Spinal cord (tissue), 4 donors: ENCODE data around the gene HES3. TPM values are rescaled to one million over a fixed set of nuclear protein-coding genes. Genes with fewer than 3 reads are reported as not detected.

Source experiments
- polyA plus RNA-seq, 2 donors: library from polyadenylated mRNA; unstranded; fragments of 120-200 nt; gene quantifications; one replicate each; pipeline ENCODE4 v1.2.1, GENCODE V29; 2013; ENCODE audit not compliant: insufficient read length in 2 of 2
- total RNA-seq, 2 donors: library from RNA; depleted of rRNA in 1 of 2; stranded (reverse); fragments of 120-200 nt in 1 of 2; fragments of >200 nt in 1 of 2; gene quantifications; one replicate each; pipeline versions ENCODE4 v1.2.3 to v1.2.4, GENCODE V29; 2013 to 2014

HES3 gene
- total and polyA plus RNA-seq, 4 donors = 1.8 to 3.2 TPM; not detected in 2

Other genes starting within 250 kb of the HES3 start
- gene KCNAB2, start 198.3 kb upstream of the HES3 start, total RNA-seq = 10 to 100 TPM in 1 of 2 donors, 1 to 10 TPM in 1; 7.5 to 46.0 TPM
- gene KCNAB2, start 198.3 kb upstream of the HES3 start, polyA plus RNA-seq = 10 to 100 TPM; 36.2 to 48.3 TPM
- gene CHD5, start 63.9 kb upstream of the HES3 start, total RNA-seq = 10 to 100 TPM in 1 of 2 donors, 1 to 10 TPM in 1; 9.9 to 22.0 TPM
- gene CHD5, start 63.9 kb upstream of the HES3 start, polyA plus RNA-seq = 10 to 100 TPM; 46.9 to 51.1 TPM
- 100 to 1,000 TPM; 171 to 312 TPM for gene RPL22, start 44.6 kb upstream of the HES3 start, total RNA-seq
- 100 to 1,000 TPM; 322 to 337 TPM for gene RPL22, start 44.6 kb upstream of the HES3 start, polyA plus RNA-seq
- 10 to 100 TPM; 12.4 to 13.4 TPM for gene RNF207, start 38.1 kb upstream of the HES3 start, total RNA-seq
- gene RNF207, start 38.1 kb upstream of the HES3 start, polyA plus RNA-seq = 10 to 100 TPM; 11.4 to 32.2 TPM
- gene ICMT, start 8.2 kb upstream of the HES3 start, total RNA-seq = 10 to 100 TPM; 48.8 to 55.7 TPM
- 10 to 100 TPM; 40.6 to 41.1 TPM for gene ICMT, start 8.2 kb upstream of the HES3 start, polyA plus RNA-seq
- 10 to 100 TPM in 1 of 2 donors, 1 to 10 TPM in 1; 9.3 to 12.8 TPM for gene GPR153, start 16.9 kb downstream of the HES3 start, total RNA-seq
- gene GPR153, start 16.9 kb downstream of the HES3 start, polyA plus RNA-seq = 10 to 100 TPM; 42.4 to 49.5 TPM
- 10 to 100 TPM; 31.8 to 60.2 TPM for gene ACOT7, start 149.6 kb downstream of the HES3 start, total RNA-seq
- gene ACOT7, start 149.6 kb downstream of the HES3 start, polyA plus RNA-seq = 100 to 1,000 TPM; 195 to 198 TPM
- under 1 TPM in 1 of 2 donors, not detected in 1; 0.72 TPM for gene HES2, start 175.7 kb downstream of the HES3 start, total RNA-seq
- gene HES2, start 175.7 kb downstream of the HES3 start, polyA plus RNA-seq = under 1 TPM; 0.19 to 0.38 TPM
- gene ESPN, start 180.6 kb downstream of the HES3 start, total RNA-seq = 1 to 10 TPM in 1 of 2 donors, under 1 TPM in 1; 0.66 to 1.9 TPM
- gene ESPN, start 180.6 kb downstream of the HES3 start, polyA plus RNA-seq = 1 to 10 TPM; 4.7 to 7.4 TPM
- gene TNFRSF25, start 222.0 kb downstream of the HES3 start, total RNA-seq = 10 to 100 TPM in 1 of 2 donors, 1 to 10 TPM in 1; 9.5 to 16.6 TPM
- gene TNFRSF25, start 222.0 kb downstream of the HES3 start, polyA plus RNA-seq = 10 to 100 TPM; 26.1 to 37.5 TPM
- 10 to 100 TPM; 12.9 to 19.6 TPM for gene PLEKHG5, start 247.5 kb downstream of the HES3 start, total RNA-seq
- gene PLEKHG5, start 247.5 kb downstream of the HES3 start, polyA plus RNA-seq = 10 to 100 TPM; 25.9 to 32.9 TPM